ENCODE data around the gene SHISA9. TPM values are rescaled to one million over a fixed set of nuclear protein-coding genes. Genes with fewer than 3 reads are reported as not detected.

The SHISA9 gene
- total and polyA plus RNA-seq, 8 donors = 0.12 to 1.3 (median 0.37) TPM; not detected in 1

DNA sequence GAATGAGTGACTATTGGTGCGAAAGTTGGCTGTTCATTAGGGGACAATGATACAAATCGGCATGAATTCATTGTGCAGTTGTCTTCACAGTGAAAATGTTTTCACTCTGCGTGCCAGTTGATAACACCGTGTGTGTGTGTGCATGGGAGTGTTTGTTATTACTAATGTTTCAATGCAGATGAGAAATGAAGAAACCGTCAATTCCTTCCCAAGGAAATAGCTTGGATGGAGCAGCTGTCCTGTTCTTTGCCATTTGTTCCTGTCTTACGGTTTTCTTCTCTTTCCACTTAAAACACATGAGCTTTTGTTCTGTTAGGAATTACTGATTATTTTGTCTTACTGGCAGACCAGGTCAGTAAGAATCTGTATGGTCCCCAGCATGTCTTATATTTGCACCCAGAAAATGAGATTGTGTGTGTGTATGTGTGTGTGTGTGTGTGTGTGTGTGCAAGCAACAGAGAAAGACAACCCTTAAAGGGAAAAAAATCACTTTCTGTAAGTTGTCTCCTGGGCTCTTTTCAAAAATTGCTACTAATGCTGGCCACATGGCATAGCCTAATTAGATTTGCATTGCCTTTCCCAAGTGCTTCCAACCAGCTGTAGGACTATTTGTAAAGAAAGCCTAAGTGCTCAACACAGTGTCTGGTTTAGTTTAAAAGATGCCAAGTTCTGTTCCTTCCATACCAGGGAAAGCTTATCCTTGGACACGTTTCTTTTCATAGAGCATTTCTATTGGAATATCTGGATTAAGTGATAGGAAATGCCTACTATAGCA lies 23.8 kb downstream of the SHISA9 start:
- no peak overlapping the region for H3K27ac ChIP-seq
- intact Hi-C loops (cut with DNase I) = no loop called here
- TF ChIP-seq, protein P1, sequence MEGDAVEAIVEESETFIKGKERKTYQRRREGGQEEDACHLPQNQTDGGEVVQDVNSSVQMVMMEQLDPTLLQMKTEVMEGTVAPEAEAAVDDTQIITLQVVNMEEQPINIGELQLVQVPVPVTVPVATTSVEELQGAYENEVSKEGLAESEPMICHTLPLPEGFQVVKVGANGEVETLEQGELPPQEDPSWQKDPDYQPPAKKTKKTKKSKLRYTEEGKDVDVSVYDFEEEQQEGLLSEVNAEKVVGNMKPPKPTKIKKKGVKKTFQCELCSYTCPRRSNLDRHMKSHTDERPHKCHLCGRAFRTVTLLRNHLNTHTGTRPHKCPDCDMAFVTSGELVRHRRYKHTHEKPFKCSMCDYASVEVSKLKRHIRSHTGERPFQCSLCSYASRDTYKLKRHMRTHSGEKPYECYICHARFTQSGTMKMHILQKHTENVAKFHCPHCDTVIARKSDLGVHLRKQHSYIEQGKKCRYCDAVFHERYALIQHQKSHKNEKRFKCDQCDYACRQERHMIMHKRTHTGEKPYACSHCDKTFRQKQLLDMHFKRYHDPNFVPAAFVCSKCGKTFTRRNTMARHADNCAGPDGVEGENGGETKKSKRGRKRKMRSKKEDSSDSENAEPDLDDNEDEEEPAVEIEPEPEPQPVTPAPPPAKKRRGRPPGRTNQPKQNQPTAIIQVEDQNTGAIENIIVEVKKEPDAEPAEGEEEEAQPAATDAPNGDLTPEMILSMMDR (IDR thresholded peaks at IDR 0.05) = no peak
- no peaks in the 10 kb centered on the region for H3K27me3 ChIP-seq
- H3K36me3 ChIP-seq = no peaks in the 10 kb centered on the region
- WGBS, 2 donors = 59 to 71% methylated on average over 7 of the region's 7 CpGs
- FAIRE-seq (no peak), DNase-seq (no peak), ATAC-seq (no peak)
- H3K4me3 ChIP-seq = no peak overlapping the region
- no peaks in the 10 kb centered on the region for H3K9me3 ChIP-seq
- H3K4me1 ChIP-seq = no peaks in the 10 kb centered on the region

DNA sequence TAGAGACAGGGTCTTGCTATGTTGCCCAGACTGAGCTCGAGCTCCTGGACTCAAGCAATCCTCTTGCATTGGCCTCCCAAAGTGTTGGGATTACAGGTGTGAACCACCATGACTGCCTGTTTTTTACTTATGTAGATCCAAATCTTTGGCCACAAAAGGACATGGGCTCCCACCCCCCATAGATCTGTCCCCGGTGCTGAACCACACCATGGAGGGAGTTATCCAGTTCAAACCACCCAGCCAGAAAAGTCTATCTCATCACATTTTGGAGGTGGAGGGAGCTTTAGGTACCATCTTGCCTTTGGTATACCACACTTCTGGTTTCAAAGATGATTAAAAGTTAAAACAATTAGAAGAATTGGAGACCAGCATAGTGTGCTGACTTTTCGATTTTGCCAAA lies 26.2 kb downstream of the SHISA9 start:
- no peaks in the 10 kb centered on the region for H3K9me3 ChIP-seq
- intact Hi-C loops (cut with DNase I) = no loop called here
- no peak overlapping the region for H3K4me3 ChIP-seq
- no peaks in the 10 kb centered on the region for H3K36me3 ChIP-seq
- no peak for DNase-seq
- 69 to 74% methylated on average over 3 of the region's 3 CpGs for WGBS, 2 donors
- no peak for FAIRE-seq
- no peaks in the 10 kb centered on the region for H3K27me3 ChIP-seq
- TF ChIP-seq, protein P1 (IDR thresholded peaks at IDR 0.05) = no peak
- H3K27ac ChIP-seq = no peak overlapping the region
- ATAC-seq = no peak
- H3K4me1 ChIP-seq = no peaks in the 10 kb centered on the region

DNA sequence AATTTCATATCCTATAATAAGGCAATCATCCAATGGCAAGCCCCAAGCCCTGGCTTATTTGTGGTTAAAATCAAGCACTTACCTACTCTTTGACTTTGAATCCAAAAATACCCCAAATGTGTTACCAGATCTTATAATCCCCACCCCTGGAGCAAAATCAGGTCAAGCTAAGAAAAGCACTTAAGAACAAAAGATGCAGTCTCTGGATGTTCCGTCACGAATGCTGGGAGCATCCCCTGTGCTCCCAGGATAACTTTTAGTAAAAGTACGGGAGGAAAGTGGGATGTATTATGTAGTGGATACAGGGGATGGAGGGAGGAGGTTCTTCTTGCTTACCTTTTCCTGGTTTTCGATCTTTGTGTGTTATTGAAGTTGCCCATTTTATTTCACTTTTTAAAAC lies 29.5 kb downstream of the SHISA9 start:
- H3K27me3 ChIP-seq = no peaks in the 10 kb centered on the region
- 63 to 77% methylated on average over 4 of the region's 4 CpGs for WGBS, 2 donors
- FAIRE-seq (no peak), ATAC-seq (no peak), DNase-seq (no peak)
- H3K9me3 ChIP-seq = no peaks in the 10 kb centered on the region
- no peaks in the 10 kb centered on the region for H3K4me1 ChIP-seq
- H3K36me3 ChIP-seq = no peaks in the 10 kb centered on the region
- intact Hi-C loops (cut with DNase I) = no loop called here
- TF ChIP-seq, protein P1 (IDR thresholded peaks at IDR 0.05) = no peak
- H3K27ac ChIP-seq = no peak overlapping the region
- no peak overlapping the region for H3K4me3 ChIP-seq

DNA sequence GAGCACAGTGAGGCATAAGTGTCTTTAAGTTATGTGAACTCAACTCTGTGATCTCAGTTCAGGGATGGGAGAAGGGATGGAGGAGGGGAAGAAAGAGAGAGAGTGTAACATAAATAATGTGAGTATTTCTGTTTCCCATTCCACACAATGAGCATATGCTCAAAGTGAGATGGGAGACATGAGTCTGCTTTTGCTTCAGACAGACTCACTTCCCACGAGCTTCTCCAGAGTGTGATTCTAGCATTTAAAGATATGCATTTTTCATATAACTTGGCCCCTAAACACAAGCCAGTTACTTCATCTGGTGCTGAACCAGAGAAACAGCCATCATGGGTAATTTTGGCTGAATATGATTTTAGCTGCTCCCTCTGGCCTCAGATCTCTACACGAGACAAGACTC lies 35.0 kb downstream of the SHISA9 start:
- Histone ChIP-seq H3K4me1 (no peaks in the 10 kb centered on the region), H3K27me3 (no peaks in the 10 kb centered on the region), H3K9me3 (no peaks in the 10 kb centered on the region), H3K36me3 (no peaks in the 10 kb centered on the region), H3K4me3 (no peak overlapping the region), H3K27ac (no peak overlapping the region)
- intact Hi-C loops (cut with DNase I) = no loop called here
- FAIRE-seq (no peak), ATAC-seq (no peak), DNase-seq (no peak)
- 55 to 64% methylated on average over 2 of the region's 2 CpGs for WGBS, 2 donors
- TF ChIP-seq, protein P1 (IDR thresholded peaks at IDR 0.05) = no peak

DNA sequence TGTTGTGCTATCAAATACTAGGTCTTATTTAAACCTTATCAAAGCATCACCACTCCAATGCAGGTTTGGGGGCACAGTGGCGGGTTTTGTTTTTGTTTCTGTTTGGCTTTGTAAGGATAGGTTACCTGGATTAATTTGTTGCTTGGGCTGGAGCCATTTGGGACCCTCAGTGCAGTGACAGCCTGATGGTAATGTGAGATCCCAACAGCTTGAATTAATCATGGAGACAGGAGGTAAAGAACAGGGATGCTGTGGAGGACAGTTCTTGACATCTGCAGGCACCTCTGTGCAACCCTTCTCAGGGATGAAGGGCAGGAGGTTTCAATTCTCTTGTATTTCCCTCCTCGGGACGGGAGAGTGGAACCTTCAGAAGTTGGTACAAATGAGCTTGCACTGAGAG lies 40.5 kb downstream of the SHISA9 start:
- DNase-seq (no peak), FAIRE-seq (no peak)

More for the DNA sequence above, 40.5 kb downstream of the SHISA9 start:
- no peak for ATAC-seq
- H3K27ac ChIP-seq = no peak overlapping the region
- no peak overlapping the region for H3K4me3 ChIP-seq
- no peaks in the 10 kb centered on the region for H3K36me3 ChIP-seq
- no peaks in the 10 kb centered on the region for H3K27me3 ChIP-seq
- no peaks in the 10 kb centered on the region for H3K9me3 ChIP-seq
- H3K4me1 ChIP-seq = no peaks in the 10 kb centered on the region
- intact Hi-C loops (cut with DNase I) = no loop called here
- 55 to 73% methylated on average over 3 of the region's 3 CpGs for WGBS, 2 donors
- TF ChIP-seq, protein P1 (IDR thresholded peaks at IDR 0.05) = no peak
